Retinal pigment epithelial cell (primary cell): ENCODE data around the gene SMIM27.

Source experiments
- DNase-seq: peaks from one replicate; pipeline ENCODE4 v3.0.0-alpha.2; 2010; ENCODE audit warnings: low read depth
- H3K4me3 ChIP-seq: 2 replicates; pipeline ENCODE4 v1.5.1; 2011; ENCODE audit warnings: mild to moderate bottlenecking, low read length, control low read depth, moderate library complexity
- TF ChIP-seq, protein P1 (sequence below): conservative IDR thresholded peaks from 2 replicates; pipeline ENCODE4 v1.5.1; 2011; ENCODE audit warnings: low read depth, low read length, control low read depth, inconsistent platforms

SMIM27 gene

DNA sequence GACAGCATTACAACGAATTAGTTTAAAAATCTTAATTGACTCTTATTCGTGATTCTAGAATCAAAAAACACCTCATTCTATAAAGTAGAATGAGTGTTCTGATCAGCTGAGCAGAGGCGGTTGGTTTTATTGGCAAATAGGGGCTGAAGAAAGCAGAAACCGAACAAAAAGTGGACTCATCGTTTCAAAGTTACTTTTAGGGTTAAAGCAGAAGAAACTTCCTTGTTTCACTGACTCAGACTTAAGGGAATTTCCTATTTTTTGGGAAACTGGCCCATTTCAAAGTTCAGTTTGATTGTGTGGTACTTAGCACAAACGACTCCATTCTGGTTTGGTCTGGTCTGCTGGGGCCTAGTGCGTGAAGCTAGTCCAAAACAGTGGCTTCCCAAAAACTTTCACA, 21.7 kb downstream of the SMIM27 start:
- no peak overlapping the region for H3K4me3 ChIP-seq
- TF ChIP-seq, protein P1, sequence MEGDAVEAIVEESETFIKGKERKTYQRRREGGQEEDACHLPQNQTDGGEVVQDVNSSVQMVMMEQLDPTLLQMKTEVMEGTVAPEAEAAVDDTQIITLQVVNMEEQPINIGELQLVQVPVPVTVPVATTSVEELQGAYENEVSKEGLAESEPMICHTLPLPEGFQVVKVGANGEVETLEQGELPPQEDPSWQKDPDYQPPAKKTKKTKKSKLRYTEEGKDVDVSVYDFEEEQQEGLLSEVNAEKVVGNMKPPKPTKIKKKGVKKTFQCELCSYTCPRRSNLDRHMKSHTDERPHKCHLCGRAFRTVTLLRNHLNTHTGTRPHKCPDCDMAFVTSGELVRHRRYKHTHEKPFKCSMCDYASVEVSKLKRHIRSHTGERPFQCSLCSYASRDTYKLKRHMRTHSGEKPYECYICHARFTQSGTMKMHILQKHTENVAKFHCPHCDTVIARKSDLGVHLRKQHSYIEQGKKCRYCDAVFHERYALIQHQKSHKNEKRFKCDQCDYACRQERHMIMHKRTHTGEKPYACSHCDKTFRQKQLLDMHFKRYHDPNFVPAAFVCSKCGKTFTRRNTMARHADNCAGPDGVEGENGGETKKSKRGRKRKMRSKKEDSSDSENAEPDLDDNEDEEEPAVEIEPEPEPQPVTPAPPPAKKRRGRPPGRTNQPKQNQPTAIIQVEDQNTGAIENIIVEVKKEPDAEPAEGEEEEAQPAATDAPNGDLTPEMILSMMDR = no peak
- DNase-seq = no peak

DNA sequence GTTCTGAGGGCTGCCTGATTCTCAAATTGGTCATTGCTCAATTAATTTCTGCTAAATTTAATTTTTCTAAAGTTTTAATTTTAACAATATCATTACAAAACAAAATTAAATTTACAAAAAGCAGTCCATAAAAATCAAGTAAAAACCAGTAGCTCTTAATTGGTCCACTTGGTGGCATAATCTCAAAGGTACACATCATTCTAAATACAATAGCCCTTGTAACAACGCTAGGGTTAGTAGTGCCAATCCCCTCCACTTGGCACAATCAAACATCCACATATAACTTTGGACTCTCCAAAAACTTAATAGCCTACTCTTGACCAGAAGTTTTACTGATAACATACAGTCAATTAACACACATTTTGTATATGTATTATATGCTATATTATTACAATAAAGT, 22.7 kb downstream of the SMIM27 start:
- DNase-seq = no peak

GRCh38 chr9:32577316-32577715, 25.2 kb downstream of the SMIM27 start:
- TF ChIP-seq, protein P1 = no peak
- H3K4me3 ChIP-seq = no peak overlapping the region
- DNase-seq = no peak

More for the DNA sequence above, 22.7 kb downstream of the SMIM27 start:
- TF ChIP-seq, protein P1 = no peak
- no peak overlapping the region for H3K4me3 ChIP-seq

GRCh38 chr9:32578976-32579375, 26.8 kb downstream of the SMIM27 start:
- TF ChIP-seq, protein P1 = no peak
- H3K4me3 ChIP-seq = no peak overlapping the region
- DNase-seq = no peak

DNA sequence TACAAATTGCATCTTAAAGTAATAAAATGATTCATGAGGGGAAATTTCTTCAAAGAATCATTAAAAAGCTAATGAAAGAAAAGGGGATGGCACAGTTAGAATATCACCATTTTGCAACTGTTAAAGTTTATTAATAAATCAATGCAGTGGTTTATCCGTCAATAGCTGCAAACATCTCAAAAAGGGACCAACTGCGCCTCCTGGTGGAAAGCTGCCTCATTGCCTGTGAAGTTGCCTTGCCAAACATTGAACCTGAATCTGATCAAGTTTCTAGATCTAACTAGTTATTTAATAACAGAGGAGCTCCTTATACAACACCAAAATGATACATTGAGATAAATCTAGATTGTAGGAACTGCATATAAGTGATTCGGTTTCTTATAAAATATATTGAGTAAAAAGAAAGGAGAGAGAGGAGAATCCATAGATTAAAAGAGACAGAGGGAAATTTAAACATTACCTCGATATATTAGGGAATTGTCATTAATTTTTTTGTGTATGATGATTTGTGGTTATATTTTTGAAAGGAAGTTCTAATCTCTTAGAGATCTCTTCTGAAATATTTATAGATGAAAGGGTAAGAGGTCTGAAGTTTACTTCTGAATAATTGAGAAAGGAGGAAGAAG, 27.7 kb downstream of the SMIM27 start:
- H3K4me3 ChIP-seq = no peak overlapping the region
- no peak for DNase-seq
- TF ChIP-seq, protein P1 = peak; percentile 98

DNA sequence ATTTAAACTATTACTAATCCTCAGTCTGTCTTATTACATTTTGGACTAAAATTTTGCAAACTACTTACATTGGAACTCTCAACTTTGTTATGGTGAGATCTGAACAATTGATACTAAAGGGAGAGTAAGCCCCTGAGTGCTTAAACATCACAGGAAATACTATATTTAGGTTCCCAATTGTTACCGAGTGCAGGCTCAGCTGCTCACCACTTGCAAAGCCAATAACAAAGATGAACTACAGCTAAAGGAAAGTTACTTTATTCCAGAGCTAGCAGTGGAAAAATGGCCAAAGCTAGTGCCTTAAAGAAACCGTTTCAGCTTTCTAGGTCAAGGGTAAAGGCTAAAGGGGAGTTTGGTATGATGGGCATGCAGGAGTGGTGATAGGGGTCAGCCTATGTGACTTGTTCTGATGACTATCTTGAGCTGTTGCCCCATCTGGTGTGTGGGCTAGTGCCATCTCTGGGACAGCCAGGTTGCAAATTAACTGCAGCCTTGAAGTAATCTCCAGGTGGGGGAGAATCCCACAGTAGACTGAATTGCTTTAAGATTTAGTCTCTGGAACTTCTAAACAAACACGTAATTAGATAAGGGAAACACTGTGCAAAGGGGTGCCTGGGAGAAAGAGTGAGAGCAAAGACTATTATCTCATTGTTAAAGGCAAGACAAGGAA, 28.6 kb downstream of the SMIM27 start:
- no peak overlapping the region for H3K4me3 ChIP-seq
- no peak for DNase-seq
- TF ChIP-seq, protein P1 = no peak
